Measurements from ENCODE around the gene THAP9. TPM values are rescaled to one million over a fixed set of nuclear protein-coding genes. Genes with fewer than 3 reads are reported as not detected.

THAP9 gene
- total and polyA plus RNA-seq, 4 donors = 2.0 to 13.6 (median 3.1) TPM

- ATAC-seq (ENCODE audit: insufficient read depth, low FRiP score) = no peak
- no peak for DNase-seq
- no peak for TF ChIP-seq CTCF (IDR thresholded peaks at IDR 0.05; ENCODE audit: control extremely low read depth, extremely low read depth)
- no peaks in the 10 kb centered on the region for H3K4me1 ChIP-seq (ENCODE audit: control insufficient read depth in 5 of 5, insufficient read depth in 5 of 5, low read length in 5 of 5)
- no peak overlapping the region for H3K9ac ChIP-seq (ENCODE audit: insufficient read depth in 1 of 2, low read length in 2 of 2)
- H3K27me3 ChIP-seq (ENCODE audit: control insufficient read depth in 3 of 3, insufficient read depth in 3 of 3, low read length in 2 of 3) = no peaks in the 10 kb centered on the region
- H3K4me3 ChIP-seq = no peak overlapping the region
- H3K9me3 ChIP-seq (ENCODE audit: control insufficient read depth in 4 of 4, insufficient read depth in 3 of 4, low read length in 3 of 4) = no peaks in the 10 kb centered on the region
- H3K36me3 ChIP-seq (ENCODE audit: control insufficient read depth in 4 of 4, insufficient read depth in 4 of 4, low read length in 4 of 4) = peaks cover 3 to 13% (median 8%) of the 10 kb centered on the region in 4 donors
- 94 to 96% methylated on average over 7 of the region's 7 CpGs for WGBS, 2 donors
- no peak overlapping the region for H3K27ac ChIP-seq (ENCODE audit: low read depth in 1 of 2, low read length in 1 of 2)
Observed at GRCh38 chr4:82918091-82918490, 17.6 kb downstream of the THAP9 start.

- H3K9me3 ChIP-seq (ENCODE audit: control insufficient read depth in 4 of 4, insufficient read depth in 3 of 4, low read length in 3 of 4) = no peaks in the 10 kb centered on the region
- no peak for DNase-seq
- no peak overlapping the region for H3K9ac ChIP-seq (ENCODE audit: insufficient read depth in 1 of 2, low read length in 2 of 2)
Observed at GRCh38 chr4:82919386-82919785, 18.9 kb downstream of the THAP9 start.

GRCh38 chr4:82921795-82922194 lies 21.3 kb downstream of the THAP9 start:
- no peaks in the 10 kb centered on the region for H3K4me1 ChIP-seq (ENCODE audit: control insufficient read depth in 5 of 5, insufficient read depth in 5 of 5, low read length in 5 of 5)
- DNase-seq (no peak), ATAC-seq (ENCODE audit: insufficient read depth, low FRiP score) (no peak)
- no peaks in the 10 kb centered on the region for H3K27me3 ChIP-seq (ENCODE audit: control insufficient read depth in 3 of 3, insufficient read depth in 3 of 3, low read length in 2 of 3)
- H3K36me3 ChIP-seq (ENCODE audit: control insufficient read depth in 4 of 4, insufficient read depth in 4 of 4, low read length in 4 of 4) = peaks cover 4 to 11% (median 7%) of the 10 kb centered on the region in 4 donors
- H3K4me3 ChIP-seq = no peak overlapping the region
- no peak overlapping the region for H3K27ac ChIP-seq (ENCODE audit: low read depth in 1 of 2, low read length in 1 of 2)
- no peak overlapping the region for H3K9ac ChIP-seq (ENCODE audit: insufficient read depth in 1 of 2, low read length in 2 of 2)
- no peak for TF ChIP-seq CTCF (IDR thresholded peaks at IDR 0.05; ENCODE audit: control extremely low read depth, extremely low read depth)
- H3K9me3 ChIP-seq (ENCODE audit: control insufficient read depth in 4 of 4, insufficient read depth in 3 of 4, low read length in 3 of 4) = no peaks in the 10 kb centered on the region

More at GRCh38 chr4:82919386-82919785, 18.9 kb downstream of the THAP9 start:
- H3K4me1 ChIP-seq (ENCODE audit: control insufficient read depth in 5 of 5, insufficient read depth in 5 of 5, low read length in 5 of 5) = no peaks in the 10 kb centered on the region
- H3K36me3 ChIP-seq (ENCODE audit: control insufficient read depth in 4 of 4, insufficient read depth in 4 of 4, low read length in 4 of 4) = peaks cover 3 to 12% (median 7%) of the 10 kb centered on the region in 4 donors
- ATAC-seq (ENCODE audit: insufficient read depth, low FRiP score) = no peak
- WGBS, 2 donors = 89 to 92% methylated on average over 2 of the region's 2 CpGs
- no peak overlapping the region for H3K27ac ChIP-seq (ENCODE audit: low read depth in 1 of 2, low read length in 1 of 2)
- H3K27me3 ChIP-seq (ENCODE audit: control insufficient read depth in 3 of 3, insufficient read depth in 3 of 3, low read length in 2 of 3) = no peaks in the 10 kb centered on the region
- no peak for TF ChIP-seq CTCF (IDR thresholded peaks at IDR 0.05; ENCODE audit: control extremely low read depth, extremely low read depth)
- H3K4me3 ChIP-seq = no peak overlapping the region

Measured in lung (tissue), 12 donors.